ENCODE results near the gene POLR3E. TPM values are rescaled to one million over a fixed set of nuclear protein-coding genes. Genes with fewer than 3 reads are reported as not detected.

Gene POLR3E
- total RNA-seq, 1 donor from 2014 or later, result 32.5 TPM

DNA sequence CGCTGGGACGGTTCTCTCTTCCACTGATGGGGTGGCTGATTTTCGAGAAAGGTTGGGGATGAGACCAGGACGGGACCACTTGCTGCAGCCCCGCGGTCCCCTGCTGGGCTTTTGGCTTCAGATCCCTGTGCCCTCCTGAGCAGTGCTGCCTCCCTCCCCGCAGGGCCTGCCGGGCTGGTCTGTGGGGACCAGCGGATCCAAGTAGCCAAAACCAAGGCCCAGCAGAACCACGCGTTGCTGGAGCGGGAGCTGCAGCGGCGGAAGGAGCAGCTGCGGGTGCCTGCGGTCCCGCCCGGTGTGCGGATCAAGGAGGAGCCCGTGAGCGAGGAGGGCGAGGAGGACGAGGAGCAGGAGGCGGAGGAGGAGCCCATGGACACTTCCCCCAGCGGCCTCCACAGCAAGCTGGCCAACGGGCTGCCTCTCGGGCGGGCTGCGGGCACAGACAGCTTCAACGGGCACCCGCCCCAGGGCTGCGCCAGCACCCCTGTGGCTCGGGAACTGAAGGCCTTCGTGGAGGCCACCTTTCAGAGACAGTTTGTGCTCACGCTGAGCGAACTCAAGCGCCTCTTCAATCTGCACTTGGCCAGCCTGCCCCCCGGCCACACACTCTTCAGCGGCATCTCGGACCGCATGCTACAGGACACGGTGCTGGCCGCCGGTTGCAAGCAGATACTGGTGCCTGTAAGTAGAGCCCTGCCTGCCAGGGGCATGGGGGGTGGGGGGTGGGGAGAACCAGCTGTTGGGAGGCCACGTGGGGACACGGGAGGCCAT lies 28.6 kb downstream of the POLR3E start:
- Histone ChIP-seq H3K36me3 (ENCODE audit: insufficient read depth, low read length) (peaks cover 11% of the 10 kb centered on the region), H3K79me2 (ENCODE audit: insufficient read depth, low read length) (peaks cover 5% of the 10 kb centered on the region), H3K27ac (ENCODE audit: low read depth, low read length) (no peak overlapping the region), H3K4me2 (ENCODE audit: low read length) (no peak overlapping the region), H3K27me3 (ENCODE audit: insufficient read depth, low read length) (no peaks in the 10 kb centered on the region), H3K9me3 (ENCODE audit: insufficient read depth, low read depth, low read length) (no peaks in the 10 kb centered on the region), H4K20me1 (ENCODE audit: insufficient read depth, low read length) (peaks cover 54% of the 10 kb centered on the region), H3K4me3 (ENCODE audit: insufficient read depth, low read depth, low read length) (no peak overlapping the region), H2AFZ (ENCODE audit: low read depth, low read length) (no peak overlapping the region), H3K4me1 (ENCODE audit: insufficient read depth, low read length) (no peaks in the 10 kb centered on the region), H3K9ac (ENCODE audit: low read length) (no peak overlapping the region)
- H3K36me3 Mint-ChIP-seq (ENCODE audit: low read depth, unreplicated experiment), result peaks cover 13% of the 10 kb centered on the region
- H3K27ac Mint-ChIP-seq (ENCODE audit: unreplicated experiment), result no peak overlapping the region
- H3K27me3 Mint-ChIP-seq (ENCODE audit: low read depth, unreplicated experiment), result no peaks in the 10 kb centered on the region
- no peaks in the 10 kb centered on the region for H3K4me1 Mint-ChIP-seq (ENCODE audit: low read depth, unreplicated experiment)
- no peak overlapping the region for H3K4me3 Mint-ChIP-seq (ENCODE audit: unreplicated experiment)
- FAIRE-seq (no peak), DNase-seq (ENCODE audit: low read depth) (no peak)
- TF ChIP-seq, protein P1, sequence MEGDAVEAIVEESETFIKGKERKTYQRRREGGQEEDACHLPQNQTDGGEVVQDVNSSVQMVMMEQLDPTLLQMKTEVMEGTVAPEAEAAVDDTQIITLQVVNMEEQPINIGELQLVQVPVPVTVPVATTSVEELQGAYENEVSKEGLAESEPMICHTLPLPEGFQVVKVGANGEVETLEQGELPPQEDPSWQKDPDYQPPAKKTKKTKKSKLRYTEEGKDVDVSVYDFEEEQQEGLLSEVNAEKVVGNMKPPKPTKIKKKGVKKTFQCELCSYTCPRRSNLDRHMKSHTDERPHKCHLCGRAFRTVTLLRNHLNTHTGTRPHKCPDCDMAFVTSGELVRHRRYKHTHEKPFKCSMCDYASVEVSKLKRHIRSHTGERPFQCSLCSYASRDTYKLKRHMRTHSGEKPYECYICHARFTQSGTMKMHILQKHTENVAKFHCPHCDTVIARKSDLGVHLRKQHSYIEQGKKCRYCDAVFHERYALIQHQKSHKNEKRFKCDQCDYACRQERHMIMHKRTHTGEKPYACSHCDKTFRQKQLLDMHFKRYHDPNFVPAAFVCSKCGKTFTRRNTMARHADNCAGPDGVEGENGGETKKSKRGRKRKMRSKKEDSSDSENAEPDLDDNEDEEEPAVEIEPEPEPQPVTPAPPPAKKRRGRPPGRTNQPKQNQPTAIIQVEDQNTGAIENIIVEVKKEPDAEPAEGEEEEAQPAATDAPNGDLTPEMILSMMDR (IDR thresholded peaks at IDR 0.05; ENCODE audit: insufficient read depth, low read depth, low read length), result no peak
- TF ChIP-seq EZH2 (IDR thresholded peaks at IDR 0.05; ENCODE audit: insufficient read depth, low read length), result no peak
- H3K9me3 Mint-ChIP-seq (ENCODE audit: unreplicated experiment), result no peaks in the 10 kb centered on the region

DNA sequence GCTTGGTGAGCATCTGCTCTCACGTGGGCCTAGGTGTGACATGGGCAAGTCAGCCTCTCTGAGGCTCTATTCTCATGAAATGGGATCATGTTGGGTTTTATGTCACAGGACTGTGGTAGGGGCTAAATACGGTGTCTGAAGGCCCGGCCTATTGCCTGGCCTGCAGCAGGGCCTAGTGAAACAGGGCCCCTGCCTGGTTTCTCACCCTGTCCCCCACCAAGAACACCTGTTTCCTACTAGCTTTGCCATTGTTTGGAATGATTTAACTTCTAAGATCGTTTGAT lies 29.1 kb downstream of the POLR3E start:
- Histone ChIP-seq H3K4me1 (ENCODE audit: insufficient read depth, low read length) (no peaks in the 10 kb centered on the region), H3K9me3 (ENCODE audit: insufficient read depth, low read depth, low read length) (no peaks in the 10 kb centered on the region), H3K79me2 (ENCODE audit: insufficient read depth, low read length) (peaks cover 5% of the 10 kb centered on the region), H3K9ac (ENCODE audit: low read length) (no peak overlapping the region), H3K4me2 (ENCODE audit: low read length) (no peak overlapping the region), H3K27ac (ENCODE audit: low read depth, low read length) (no peak overlapping the region), H3K4me3 (ENCODE audit: insufficient read depth, low read depth, low read length) (no peak overlapping the region), H3K36me3 (ENCODE audit: insufficient read depth, low read length) (peaks cover 11% of the 10 kb centered on the region), H2AFZ (ENCODE audit: low read depth, low read length) (no peak overlapping the region), H3K27me3 (ENCODE audit: insufficient read depth, low read length) (no peaks in the 10 kb centered on the region), H4K20me1 (ENCODE audit: insufficient read depth, low read length) (peaks cover 53% of the 10 kb centered on the region)
- no peak overlapping the region for H3K4me3 Mint-ChIP-seq (ENCODE audit: unreplicated experiment)
- TF ChIP-seq, protein P1 (IDR thresholded peaks at IDR 0.05; ENCODE audit: insufficient read depth, low read depth, low read length), result no peak
- TF ChIP-seq EZH2 (IDR thresholded peaks at IDR 0.05; ENCODE audit: insufficient read depth, low read length), result no peak
- peaks cover 13% of the 10 kb centered on the region for H3K36me3 Mint-ChIP-seq (ENCODE audit: low read depth, unreplicated experiment)
- no peak overlapping the region for H3K27ac Mint-ChIP-seq (ENCODE audit: unreplicated experiment)
- no peak for FAIRE-seq
- DNase-seq (ENCODE audit: low read depth), result no peak
- H3K27me3 Mint-ChIP-seq (ENCODE audit: low read depth, unreplicated experiment), result no peaks in the 10 kb centered on the region
- no peaks in the 10 kb centered on the region for H3K9me3 Mint-ChIP-seq (ENCODE audit: unreplicated experiment)
- no peaks in the 10 kb centered on the region for H3K4me1 Mint-ChIP-seq (ENCODE audit: low read depth, unreplicated experiment)

DNA sequence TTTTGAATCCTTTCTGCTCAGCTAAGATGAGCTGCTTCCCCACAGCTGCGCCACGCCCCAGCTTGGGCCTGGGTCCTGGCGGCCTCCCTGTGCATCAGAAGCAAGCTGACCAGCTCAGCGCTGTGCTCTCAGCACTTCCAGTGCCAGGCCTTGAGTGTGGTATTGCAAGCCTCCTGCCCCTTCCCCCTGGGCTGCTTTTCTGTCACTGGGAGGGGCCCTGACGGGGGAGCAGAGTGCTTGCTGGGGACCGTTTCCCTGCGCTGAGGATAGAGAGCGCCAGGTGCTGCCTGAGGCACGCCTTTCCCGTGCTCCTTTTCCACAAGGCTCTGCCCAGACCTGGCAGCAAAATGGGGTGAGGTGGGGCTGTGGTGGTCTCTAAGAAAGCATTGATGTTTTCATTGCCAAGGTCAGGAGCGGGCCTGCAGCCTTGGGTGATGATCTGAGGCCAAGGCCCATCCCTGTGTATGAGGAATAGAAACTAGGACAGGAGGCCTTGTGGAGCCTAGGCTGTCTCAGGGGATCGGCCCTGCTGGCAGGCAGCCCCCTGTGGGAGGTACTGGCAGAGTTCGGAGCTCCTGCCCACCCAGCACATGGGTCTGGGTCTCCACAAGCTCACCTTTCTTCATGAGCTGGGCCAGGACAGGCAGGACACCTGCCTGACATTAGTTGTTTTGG lies 29.7 kb downstream of the POLR3E start:
- H3K9me3 Mint-ChIP-seq (ENCODE audit: unreplicated experiment), result no peaks in the 10 kb centered on the region
- TF ChIP-seq EZH2 (IDR thresholded peaks at IDR 0.05; ENCODE audit: insufficient read depth, low read length), result no peak
- TF ChIP-seq, protein P1 (IDR thresholded peaks at IDR 0.05; ENCODE audit: insufficient read depth, low read depth, low read length), result no peak
- no peaks in the 10 kb centered on the region for H3K9me3 ChIP-seq (ENCODE audit: insufficient read depth, low read depth, low read length)
- DNase-seq (ENCODE audit: low read depth) (no peak), FAIRE-seq (no peak)
- H3K4me3 Mint-ChIP-seq (ENCODE audit: unreplicated experiment), result no peak overlapping the region
- H3K9ac ChIP-seq (ENCODE audit: low read length), result no peak overlapping the region
- no peaks in the 10 kb centered on the region for H3K4me1 Mint-ChIP-seq (ENCODE audit: low read depth, unreplicated experiment)
- H3K4me3 ChIP-seq (ENCODE audit: insufficient read depth, low read depth, low read length), result no peak overlapping the region
- peaks cover 53% of the 10 kb centered on the region for H4K20me1 ChIP-seq (ENCODE audit: insufficient read depth, low read length)
- no peak overlapping the region for H3K4me2 ChIP-seq (ENCODE audit: low read length)
- no peak overlapping the region for H3K27ac Mint-ChIP-seq (ENCODE audit: unreplicated experiment)
- H3K27me3 Mint-ChIP-seq (ENCODE audit: low read depth, unreplicated experiment), result no peaks in the 10 kb centered on the region
- H3K79me2 ChIP-seq (ENCODE audit: insufficient read depth, low read length), result peaks cover 1% of the 10 kb centered on the region
- H2AFZ ChIP-seq (ENCODE audit: low read depth, low read length), result no peak overlapping the region
- H3K27me3 ChIP-seq (ENCODE audit: insufficient read depth, low read length), result no peaks in the 10 kb centered on the region
- H3K4me1 ChIP-seq (ENCODE audit: insufficient read depth, low read length), result no peaks in the 10 kb centered on the region
- H3K36me3 Mint-ChIP-seq (ENCODE audit: low read depth, unreplicated experiment), result peaks cover 17% of the 10 kb centered on the region
- H3K27ac ChIP-seq (ENCODE audit: low read depth, low read length), result no peak overlapping the region
- H3K36me3 ChIP-seq (ENCODE audit: insufficient read depth, low read length), result peaks cover 17% of the 10 kb centered on the region

Data from astrocyte (in vitro differentiated cells and primary cell).